NOMO-1 (cell line): ENCODE results near the gene MINDY4.

Experiments
- DNase-seq, 2 experiments: peaks; one replicate each; lab custom pipeline; 2025; ENCODE audit not compliant: unreplicated experiment in 2 of 2; lab: John Stamatoyannopoulos, UW

MINDY4 gene

GRCh38 chr7:30912021-30912730 lies 141.0 kb downstream of the MINDY4 start:
- DNase-seq: no peak

- no peak for DNase-seq
Measured at GRCh38 chr7:30912731-30912985, 141.4 kb downstream of the MINDY4 start.

GRCh38 chr7:30912986-30913811 lies 142.0 kb downstream of the MINDY4 start:
- no peak for DNase-seq

GRCh38 chr7:30913821-30914515 lies 142.8 kb downstream of the MINDY4 start:
- DNase-seq: no peak

- no peak for DNase-seq
Measured at GRCh38 chr7:30914596-30914995, 143.4 kb downstream of the MINDY4 start.

- DNase-seq: no peak
Measured at GRCh38 chr7:30915005-30915601, 143.9 kb downstream of the MINDY4 start.

- DNase-seq: no peak
Measured at GRCh38 chr7:30915751-30916150, 144.5 kb downstream of the MINDY4 start.

- no peak for DNase-seq
Measured at GRCh38 chr7:30916255-30916654, 145.0 kb downstream of the MINDY4 start.

GRCh38 chr7:30916767-30917166 lies 145.6 kb downstream of the MINDY4 start:
- DNase-seq: no peak

- DNase-seq: no peak
Measured at GRCh38 chr7:30917216-30917893, 146.1 kb downstream of the MINDY4 start.

- DNase-seq: no peak
Measured at GRCh38 chr7:30918676-30919075, 147.5 kb downstream of the MINDY4 start.

- DNase-seq: no peak
Measured at GRCh38 chr7:30920021-30920583, 148.9 kb downstream of the MINDY4 start.

GRCh38 chr7:30920584-30921539 lies 149.6 kb downstream of the MINDY4 start:
- no peak for DNase-seq

GRCh38 chr7:30921540-30922401 lies 150.6 kb downstream of the MINDY4 start:
- DNase-seq: no peak

GRCh38 chr7:30922596-30922995 lies 151.4 kb downstream of the MINDY4 start:
- DNase-seq: no peak

GRCh38 chr7:30923009-30923773 lies 152.0 kb downstream of the MINDY4 start:
- no peak for DNase-seq

- no peak for DNase-seq
Measured at GRCh38 chr7:30923774-30924413, 152.7 kb downstream of the MINDY4 start.
